Cardiac muscle cell (in vitro differentiated cells and primary cell): Measurements from ENCODE around the gene APOL6. TPM values are rescaled to one million over a fixed set of nuclear protein-coding genes. Genes with fewer than 3 reads are reported as not detected.

Experiments
- DNase-seq, 2 donors: peaks; one replicate each; pipeline versions ENCODE4 v3.0.0 to v3.0.0-alpha.2; 2010 to 2017; ENCODE audit warnings: low read depth in 1 of 2, low spot score in 1 of 2
- H3K27ac ChIP-seq: fragments of 200-600 bp; sonication (generic); 2 replicates; pipeline ENCODE4 v1.5.1; 2016
- H3K27me3 ChIP-seq: fragments of 200-600 bp; sonication (generic); 2 replicates; pipeline ENCODE4 v1.6.0; 2016; ENCODE audit warnings: control low read depth
- H3K36me3 ChIP-seq: fragments of 200-600 bp; sonication (generic); 2 replicates; pipeline ENCODE4 v1.5.1; 2016; ENCODE audit warnings: control low read depth
- H3K4me1 ChIP-seq: fragments of 200-600 bp; sonication (generic); 2 replicates; pipeline ENCODE4 v1.8.1; 2017; ENCODE audit warnings: low read depth, mild to moderate bottlenecking, mixed run types
- H3K4me3 ChIP-seq: fragments of 200-600 bp; sonication (generic); 2 replicates; pipeline ENCODE4 v1.5.1; 2016; ENCODE audit warnings: mild to moderate bottlenecking
- H3K9me3 ChIP-seq: fragments of 200-600 bp; sonication (generic); 2 replicates; pipeline ENCODE4 v1.5.1; 2017; ENCODE audit warnings: low read depth, mild to moderate bottlenecking, control low read depth
- polyA plus RNA-seq: library from polyadenylated mRNA; unstranded; fragments of >200 nt; fragmentation: Nextera tagmentation; extraction: Ambion mirVana; gene quantifications from 2 replicates; pipeline ENCODE4 v1.2.1, GENCODE V29; 2016
- total RNA-seq: library from RNA; depleted of rRNA; stranded (reverse); fragments of >200 nt; gene quantifications from 2 replicates; pipeline ENCODE4 v1.2.3, GENCODE V29; 2016
- TF ChIP-seq, protein P1 (sequence below): IDR thresholded peaks from 2 replicates; pipeline ENCODE4 v1.5.1; 2012; ENCODE audit warnings: low read depth, mild to moderate bottlenecking, low read length

The APOL6 gene
- total and polyA plus RNA-seq, 2 experiments from 2014 or later, result 0.07 TPM; not detected in 1

DNA sequence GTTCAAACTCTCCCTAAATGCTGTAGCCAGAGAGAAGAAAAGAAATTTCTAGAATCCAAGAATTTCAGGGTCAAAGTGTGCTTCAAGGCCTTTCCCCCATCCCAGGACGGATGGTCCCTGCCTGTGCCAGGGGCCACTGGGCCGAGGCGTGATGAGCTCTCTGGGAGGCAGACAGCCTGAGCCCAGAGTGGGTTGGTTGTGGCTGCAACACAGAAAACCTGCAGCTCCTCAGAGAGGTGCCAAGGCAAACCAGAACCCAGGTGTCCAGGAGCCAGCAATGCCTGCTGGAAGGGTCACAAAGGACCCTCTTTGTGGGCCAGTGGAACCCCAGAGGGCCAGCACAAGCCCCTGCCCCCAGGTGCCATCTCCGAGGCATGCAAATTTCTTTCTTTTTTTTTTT, 2.6 kb upstream of the APOL6 start:
- H3K4me1 ChIP-seq, result no peaks in the 10 kb centered on the region
- no peak overlapping the region for H3K27ac ChIP-seq
- TF ChIP-seq, protein P1, sequence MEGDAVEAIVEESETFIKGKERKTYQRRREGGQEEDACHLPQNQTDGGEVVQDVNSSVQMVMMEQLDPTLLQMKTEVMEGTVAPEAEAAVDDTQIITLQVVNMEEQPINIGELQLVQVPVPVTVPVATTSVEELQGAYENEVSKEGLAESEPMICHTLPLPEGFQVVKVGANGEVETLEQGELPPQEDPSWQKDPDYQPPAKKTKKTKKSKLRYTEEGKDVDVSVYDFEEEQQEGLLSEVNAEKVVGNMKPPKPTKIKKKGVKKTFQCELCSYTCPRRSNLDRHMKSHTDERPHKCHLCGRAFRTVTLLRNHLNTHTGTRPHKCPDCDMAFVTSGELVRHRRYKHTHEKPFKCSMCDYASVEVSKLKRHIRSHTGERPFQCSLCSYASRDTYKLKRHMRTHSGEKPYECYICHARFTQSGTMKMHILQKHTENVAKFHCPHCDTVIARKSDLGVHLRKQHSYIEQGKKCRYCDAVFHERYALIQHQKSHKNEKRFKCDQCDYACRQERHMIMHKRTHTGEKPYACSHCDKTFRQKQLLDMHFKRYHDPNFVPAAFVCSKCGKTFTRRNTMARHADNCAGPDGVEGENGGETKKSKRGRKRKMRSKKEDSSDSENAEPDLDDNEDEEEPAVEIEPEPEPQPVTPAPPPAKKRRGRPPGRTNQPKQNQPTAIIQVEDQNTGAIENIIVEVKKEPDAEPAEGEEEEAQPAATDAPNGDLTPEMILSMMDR, result no peak
- H3K4me3 ChIP-seq, result no peak overlapping the region
- H3K27me3 ChIP-seq, result no peaks in the 10 kb centered on the region
- H3K9me3 ChIP-seq, result no peaks in the 10 kb centered on the region
- H3K36me3 ChIP-seq, result no peaks in the 10 kb centered on the region
- DNase-seq, result no peak

DNA sequence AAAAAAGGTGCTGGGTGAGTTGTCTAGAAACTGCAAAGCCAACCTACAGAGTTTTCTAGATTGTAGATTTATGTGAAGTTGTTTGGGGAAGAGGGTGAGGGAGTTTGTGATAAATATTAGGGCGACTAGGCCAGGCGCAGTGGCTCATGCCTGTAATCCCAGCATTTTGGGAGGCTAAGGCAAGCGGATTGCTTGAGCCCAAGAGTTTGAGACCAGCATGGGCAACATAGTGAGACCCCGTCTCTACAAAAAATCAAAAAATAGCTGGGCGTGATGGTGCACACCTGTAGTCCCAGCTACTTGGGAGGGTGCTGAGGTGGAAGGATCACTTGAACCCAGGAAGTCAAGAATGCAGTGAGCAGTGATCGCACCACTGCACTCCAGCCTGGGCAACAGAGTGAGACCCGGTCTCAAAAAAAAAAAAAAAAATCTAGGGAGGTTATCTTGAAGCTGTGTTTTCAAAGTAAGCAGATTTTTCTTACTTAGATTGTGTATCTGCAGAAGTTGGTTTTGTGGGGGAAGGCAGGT, 844 bp downstream of the APOL6 start:
- no peaks in the 10 kb centered on the region for H3K9me3 ChIP-seq
- no peak for DNase-seq
- no peaks in the 10 kb centered on the region for H3K4me1 ChIP-seq
- H3K27me3 ChIP-seq, result no peaks in the 10 kb centered on the region
- no peaks in the 10 kb centered on the region for H3K36me3 ChIP-seq
- H3K4me3 ChIP-seq, result no peak overlapping the region
- TF ChIP-seq, protein P1, result no peak
- H3K27ac ChIP-seq, result no peak overlapping the region

- no peaks in the 10 kb centered on the region for H3K36me3 ChIP-seq
- H3K4me3 ChIP-seq, result no peak overlapping the region
- DNase-seq, result no peak
- H3K27me3 ChIP-seq, result no peaks in the 10 kb centered on the region
- H3K4me1 ChIP-seq, result no peaks in the 10 kb centered on the region
- H3K27ac ChIP-seq, result no peak overlapping the region
- H3K9me3 ChIP-seq, result no peaks in the 10 kb centered on the region
- TF ChIP-seq, protein P1, result no peak
Observed at GRCh38 chr22:35649636-35650250, 1.5 kb downstream of the APOL6 start.

DNA sequence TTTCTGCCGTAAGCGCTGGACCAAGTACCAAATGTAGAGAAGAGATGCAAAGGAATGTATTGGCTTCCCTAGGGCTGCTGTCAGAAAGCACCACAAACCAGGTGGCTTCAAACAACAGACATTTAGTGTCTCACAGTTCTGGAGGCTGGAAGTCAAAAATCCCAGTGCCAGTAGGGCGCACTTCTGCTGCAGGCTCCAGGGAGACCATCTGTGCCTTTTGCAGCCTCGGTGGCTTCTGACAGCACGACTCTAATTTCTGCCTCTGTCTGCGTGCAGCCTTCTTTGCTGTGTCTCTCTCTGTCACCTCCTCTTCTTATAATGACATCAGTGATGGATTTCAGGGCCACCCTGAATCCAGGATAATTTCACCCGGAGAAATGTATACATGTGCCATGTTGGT, 2.8 kb downstream of the APOL6 start:
- DNase-seq, result no peak
- H3K36me3 ChIP-seq, result no peaks in the 10 kb centered on the region

DNA sequence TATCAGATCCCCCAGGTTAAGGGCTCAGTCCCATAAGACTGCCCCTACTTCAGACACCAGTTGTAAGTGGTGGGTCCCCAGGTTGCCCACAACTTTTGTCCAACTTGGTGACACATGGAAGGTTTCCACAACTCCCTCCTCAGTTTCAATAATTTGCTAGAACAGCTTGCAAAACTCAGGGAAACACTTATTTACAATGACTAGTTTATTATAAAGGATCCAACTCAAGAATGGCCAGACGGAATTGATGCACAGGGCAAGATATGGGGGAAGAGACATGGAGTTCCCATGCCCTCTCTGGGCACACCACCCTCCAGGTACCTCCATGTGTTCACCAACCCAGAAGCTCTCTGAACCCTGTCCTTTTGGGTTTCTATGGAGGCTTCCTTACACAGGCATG, 5.6 kb downstream of the APOL6 start:
- TF ChIP-seq, protein P1, result no peak
- Histone ChIP-seq H3K9me3 (no peaks in the 10 kb centered on the region), H3K27ac (no peak overlapping the region), H3K4me1 (no peaks in the 10 kb centered on the region), H3K4me3 (no peak overlapping the region), H3K27me3 (no peaks in the 10 kb centered on the region), H3K36me3 (no peaks in the 10 kb centered on the region)
- DNase-seq, result no peak

More for the DNA sequence above, 2.8 kb downstream of the APOL6 start:
- H3K9me3 ChIP-seq, result no peaks in the 10 kb centered on the region
- no peaks in the 10 kb centered on the region for H3K27me3 ChIP-seq
- H3K4me3 ChIP-seq, result no peak overlapping the region
- TF ChIP-seq, protein P1, result no peak
- H3K27ac ChIP-seq, result no peak overlapping the region
- no peaks in the 10 kb centered on the region for H3K4me1 ChIP-seq
